AG09319 (cell line): Measurements from ENCODE around the gene BTD.

Experiments used
- DNase-seq: peaks from one replicate; pipeline ENCODE4 v3.0.0-alpha.2; 2010; ENCODE audit warnings: low read depth; ENCODE audit errors: extremely low read depth
- TF ChIP-seq, protein P1 (sequence below): IDR thresholded peaks from 2 replicates; pipeline ENCODE4 v1.5.1; 2011; ENCODE audit warnings: low read depth, mild to moderate bottlenecking, inconsistent platforms, low read length, moderate library complexity

The BTD gene

DNA sequence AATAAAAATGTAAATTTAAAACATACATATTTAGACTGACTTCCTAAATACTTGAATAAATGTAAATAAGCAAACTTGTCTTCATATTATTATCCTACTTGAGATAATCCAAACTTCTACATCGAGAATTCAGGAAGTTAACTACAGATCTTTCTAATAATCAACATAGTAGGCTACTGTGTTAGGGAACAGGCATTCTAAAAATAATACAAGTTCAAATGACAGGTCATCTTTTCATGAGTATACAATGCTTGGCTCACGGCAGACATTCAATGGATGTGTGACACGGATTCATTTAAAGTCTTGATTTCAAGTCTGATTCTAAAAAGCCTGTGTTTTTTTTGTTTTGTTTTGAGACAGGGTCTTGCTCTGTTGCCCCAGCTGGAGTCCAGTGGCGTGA is 88.7 kb downstream of the BTD start:
- no peak for DNase-seq
- TF ChIP-seq, protein P1, sequence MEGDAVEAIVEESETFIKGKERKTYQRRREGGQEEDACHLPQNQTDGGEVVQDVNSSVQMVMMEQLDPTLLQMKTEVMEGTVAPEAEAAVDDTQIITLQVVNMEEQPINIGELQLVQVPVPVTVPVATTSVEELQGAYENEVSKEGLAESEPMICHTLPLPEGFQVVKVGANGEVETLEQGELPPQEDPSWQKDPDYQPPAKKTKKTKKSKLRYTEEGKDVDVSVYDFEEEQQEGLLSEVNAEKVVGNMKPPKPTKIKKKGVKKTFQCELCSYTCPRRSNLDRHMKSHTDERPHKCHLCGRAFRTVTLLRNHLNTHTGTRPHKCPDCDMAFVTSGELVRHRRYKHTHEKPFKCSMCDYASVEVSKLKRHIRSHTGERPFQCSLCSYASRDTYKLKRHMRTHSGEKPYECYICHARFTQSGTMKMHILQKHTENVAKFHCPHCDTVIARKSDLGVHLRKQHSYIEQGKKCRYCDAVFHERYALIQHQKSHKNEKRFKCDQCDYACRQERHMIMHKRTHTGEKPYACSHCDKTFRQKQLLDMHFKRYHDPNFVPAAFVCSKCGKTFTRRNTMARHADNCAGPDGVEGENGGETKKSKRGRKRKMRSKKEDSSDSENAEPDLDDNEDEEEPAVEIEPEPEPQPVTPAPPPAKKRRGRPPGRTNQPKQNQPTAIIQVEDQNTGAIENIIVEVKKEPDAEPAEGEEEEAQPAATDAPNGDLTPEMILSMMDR: no peak

DNA sequence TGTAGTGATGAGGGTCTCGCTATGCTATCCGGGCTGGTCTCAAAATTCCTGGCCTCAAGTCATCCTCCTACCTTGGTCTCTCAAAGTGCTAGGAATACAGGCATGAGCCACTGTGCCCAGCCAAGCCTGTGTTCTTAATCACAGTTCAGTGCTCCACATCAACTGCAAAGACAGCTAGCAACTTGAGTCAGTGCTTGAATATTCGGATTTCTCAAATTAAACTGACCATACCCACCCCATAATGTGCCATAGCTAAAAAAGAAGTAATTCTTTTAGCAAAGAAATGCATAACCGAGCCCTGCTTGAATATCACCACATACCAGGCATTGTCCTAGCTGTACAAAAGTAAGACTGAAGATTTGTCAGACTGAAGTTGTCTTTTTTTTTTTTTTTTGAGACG is 89.2 kb downstream of the BTD start:
- TF ChIP-seq, protein P1: no peak
- no peak for DNase-seq

DNA sequence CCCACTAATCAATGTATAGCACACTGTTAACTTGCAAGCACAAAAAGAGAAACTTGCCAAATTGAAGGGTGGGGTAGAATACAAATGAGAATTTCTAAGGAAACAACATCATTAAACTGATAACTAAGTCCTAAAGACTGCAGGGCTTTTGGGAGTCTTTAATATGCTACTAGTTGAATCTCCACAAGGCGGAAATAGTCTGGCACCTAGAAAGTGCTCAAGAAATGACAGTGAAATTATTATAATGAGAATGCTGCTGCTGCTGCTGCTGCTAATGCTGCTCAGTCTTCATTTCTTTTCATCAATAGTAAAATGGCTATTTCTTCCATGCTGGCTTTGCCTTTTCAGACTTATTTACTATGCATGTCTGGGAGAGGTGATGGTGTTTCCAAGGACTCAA is 91.8 kb downstream of the BTD start:
- TF ChIP-seq, protein P1: no peak; the same call in none of the 2 replicates
- DNase-seq: no peak

DNA sequence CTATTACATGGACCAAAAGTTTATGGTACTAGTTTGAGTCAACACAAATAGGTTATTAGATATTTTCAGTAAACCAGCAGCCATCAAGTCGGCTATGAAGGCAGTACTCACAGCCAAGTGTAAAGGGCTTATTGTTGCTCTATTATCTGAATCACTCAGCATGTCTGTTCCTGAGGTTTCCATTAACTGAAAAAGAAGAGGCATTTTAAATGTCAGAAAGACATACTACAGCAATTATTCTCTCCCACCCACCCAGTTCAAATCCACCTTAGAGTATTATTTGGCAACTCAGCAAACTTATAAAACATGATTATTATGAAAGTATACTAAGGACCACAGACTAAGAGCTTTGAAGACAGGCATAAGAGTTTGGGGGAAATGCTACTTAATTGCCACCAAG is 93.1 kb downstream of the BTD start:
- no peak for DNase-seq
- TF ChIP-seq, protein P1: no peak
